IMR-90 (cell line): ENCODE measurements around the gene ACACA. TPM values are rescaled to one million over a fixed set of nuclear protein-coding genes. Genes with fewer than 3 reads are reported as not detected.

Source experiments
- ATAC-seq: fragments of 200-7000 bp; cut with Tn5 transposase; 2 replicates; pipeline ENCODE4 v1.9.1; 2020; ENCODE audit warnings: low read depth, mild to moderate bottlenecking, moderate library complexity
- BruUV-seq: library from RNA; stranded (reverse); fragments of 400-500 nt; replicated peaks from 2 replicates; lab custom pipeline; 2021; lab: Mats Ljungman, UMichigan
- CTCF ChIA-PET: fragments of 300-600 bp; formaldehyde crosslinking; extraction: SDS; loops from one replicate; lab custom pipeline; 2021; ENCODE audit warnings: antibody characterized with exemption; lab: Yijun Ruan, JAX
- POLR2A ChIA-PET: fragments of 300-600 bp; sonication (Branson Sonifier 250); formaldehyde crosslinking; loops from one replicate; lab custom pipeline; 2022; ENCODE audit warnings: antibody characterized with exemption; ENCODE audit not compliant: unreplicated experiment; lab: Charles Lee
- DNase-seq: peaks from one replicate; pipeline ENCODE4 v3.0.0; 2013
- H2AFZ ChIP-seq: replicated peaks from 2 replicates; pipeline ENCODE3; 2013; ENCODE audit warnings: low read length, mild to moderate bottlenecking; ENCODE audit not compliant: poor library complexity
- H2AK5ac ChIP-seq: 2 replicates; pipeline ENCODE4 v1.6.1; 2013; ENCODE audit warnings: low read depth, low read length, inconsistent platforms
- H2AK9ac ChIP-seq: replicated peaks from 2 replicates; pipeline ENCODE3; 2013; ENCODE audit warnings: mild to moderate bottlenecking, low read depth, low read length, moderate library complexity; ENCODE audit not compliant: poor library complexity
- H2BK120ac ChIP-seq: 2 replicates; pipeline ENCODE4 v1.6.1; 2013; ENCODE audit warnings: low read depth, low read length, inconsistent platforms
- H2BK15ac ChIP-seq: 3 replicates; pipeline ENCODE4 v1.6.1; 2013; ENCODE audit warnings: low read depth, low read length, inconsistent platforms
- H2BK20ac ChIP-seq: 2 replicates; pipeline ENCODE4 v1.6.1; 2013; ENCODE audit warnings: low read depth, mild to moderate bottlenecking, inconsistent platforms, low read length, moderate library complexity
- H2BK5ac ChIP-seq: 2 replicates; pipeline ENCODE4 v1.6.1; 2013; ENCODE audit warnings: mild to moderate bottlenecking, low read depth, low read length, inconsistent platforms; ENCODE audit not compliant: poor library complexity, severe bottlenecking
- H3K14ac ChIP-seq: replicated peaks from 2 replicates; pipeline ENCODE4 v1.6.1; 2013; ENCODE audit warnings: low read depth, low read length, inconsistent platforms
- H3K18ac ChIP-seq: 2 replicates; pipeline ENCODE4 v1.6.1; 2013; ENCODE audit warnings: low read depth, low read length, control low read depth
- H3K23ac ChIP-seq: 2 replicates; pipeline ENCODE4 v1.6.1; 2013; ENCODE audit warnings: low read depth, low read length, inconsistent platforms
- H3K27ac ChIP-seq: 2 replicates; pipeline ENCODE4 v1.5.1; 2013; ENCODE audit warnings: mild to moderate bottlenecking, control low read depth, low read length; ENCODE audit not compliant: insufficient read depth
- H3K27me3 ChIP-seq: 2 replicates; pipeline ENCODE4 v1.6.1; 2013; ENCODE audit warnings: low read length; ENCODE audit not compliant: control insufficient read depth, insufficient read depth
- H3K36me3 ChIP-seq: 2 replicates; pipeline ENCODE4 v1.6.1; 2013; ENCODE audit warnings: low read length, mixed read lengths; ENCODE audit not compliant: control insufficient read depth, insufficient read depth
- H3K4ac ChIP-seq: 2 replicates; pipeline ENCODE4 v1.6.1; 2013; ENCODE audit warnings: low read depth, low read length, inconsistent platforms
- H3K4me1 ChIP-seq: 2 replicates; pipeline ENCODE4 v1.6.1; 2013; ENCODE audit warnings: low read length, mixed read lengths; ENCODE audit not compliant: control insufficient read depth, insufficient read depth
- H3K4me2 ChIP-seq: 2 replicates; pipeline ENCODE4 v1.6.1; 2013; ENCODE audit warnings: low read depth, mild to moderate bottlenecking, control low read depth, low read length, moderate library complexity
- H3K4me3 ChIP-seq: 2 replicates; pipeline ENCODE4 v1.5.1; 2013; ENCODE audit warnings: low read depth, mild to moderate bottlenecking, control low read depth, low read length, moderate library complexity; ENCODE audit not compliant: insufficient read depth
- H3K56ac ChIP-seq: 2 replicates; pipeline ENCODE4 v1.6.1; 2013; ENCODE audit warnings: low read length, inconsistent platforms; ENCODE audit not compliant: insufficient read depth; ENCODE audit errors: extremely low read depth
- H3K79me1 ChIP-seq, 2 experiments: 2 replicates each; pipeline ENCODE4 v1.6.1; 2013; ENCODE audit warnings: low read length in 2 of 2, inconsistent platforms in 1 of 2, low read depth in 1 of 2
- H3K9ac ChIP-seq: 2 replicates; pipeline ENCODE4 v1.6.1; 2013; ENCODE audit warnings: low read depth, low read length, control low read depth
- H3K9me1 ChIP-seq: 2 replicates; pipeline ENCODE4 v1.6.1; 2013; ENCODE audit warnings: low read length, inconsistent platforms; ENCODE audit not compliant: insufficient read depth
- H3K9me3 ChIP-seq: 2 replicates; pipeline ENCODE4 v1.6.1; 2013; ENCODE audit warnings: low read length; ENCODE audit not compliant: control insufficient read depth, insufficient read depth
- H4K20me1 ChIP-seq: 2 replicates; pipeline ENCODE4 v1.6.1; 2013; ENCODE audit warnings: low read length, inconsistent platforms; ENCODE audit not compliant: insufficient read depth
- H4K5ac ChIP-seq: 2 replicates; pipeline ENCODE4 v1.6.1; 2013; ENCODE audit warnings: mild to moderate bottlenecking, low read depth, low read length, control low read depth
- H4K8ac ChIP-seq, 2 experiments: 2 replicates each; pipeline ENCODE4 v1.6.1; 2013; ENCODE audit warnings: low read depth in 2 of 2, low read length in 2 of 2, control low read depth in 1 of 2, inconsistent platforms in 1 of 2
- H4K91ac ChIP-seq: 2 replicates; pipeline ENCODE4 v1.6.1; 2013; ENCODE audit warnings: low read depth, low read length, inconsistent platforms; ENCODE audit not compliant: insufficient read depth
- MAFK ChIP-seq: IDR thresholded peaks from 2 replicates; pipeline ENCODE4 v1.6.1; 2012; ENCODE audit warnings: low read depth, low read length, improper control_type of control experiment
- MXI1 ChIP-seq: IDR thresholded peaks from 2 replicates; pipeline ENCODE4 v1.6.1; 2012; ENCODE audit warnings: low read depth, mild to moderate bottlenecking, low read length, moderate library complexity, borderline replicate concordance
- RFX5 ChIP-seq: IDR thresholded peaks from 2 replicates; pipeline ENCODE4 v1.8.0; 2012; ENCODE audit warnings: low read depth, mild to moderate bottlenecking, low read length, moderate library complexity
- WGBS, 2 experiments: methylation state at CpG; one replicate each; pipeline versions ENCODE4 v1.1.5 to v1.1.7; 2013; ENCODE audit warnings: missing lambda C conversion rate in 2 of 2; ENCODE audit not compliant: insufficient read length in 1 of 2; ENCODE audit errors: extremely low coverage in 2 of 2; 5-methylcytosine and 5-hydroxymethylcytosine counted together
- dilution Hi-C: fragments of 300-500 bp; cut with HindIII; formaldehyde crosslinking; loops from one replicate; pipeline ENCODE4 v1.14.3; 2018; ENCODE audit warnings: low sequenced_read_pairs; ENCODE audit not compliant: unreplicated experiment
- in situ Hi-C: fragments of 300-500 bp; cut with MboI; formaldehyde crosslinking; loops from 3 replicates; pipeline ENCODE4 v1.14.3; 2019; ENCODE audit warnings: low sequenced_read_pairs, inconsistent platforms, mixed read lengths
- intact Hi-C: fragments of 100-400 bp; cut with micrococcal nuclease; formaldehyde crosslinking; loops from 2 replicates; pipeline ENCODE4 v1.10.0; 2022
- polyA plus RNA-seq, 3 experiments: library from polyadenylated mRNA; depleted of rRNA; stranded (reverse); fragments of >200 nt; gene quantifications; 2 replicates each; pipeline ENCODE4 v1.2.3, GENCODE V29; 2012; ENCODE audit warnings: low replicate concordance in 1 of 3
- total RNA-seq: library from RNA; depleted of rRNA; stranded (reverse); fragments of >200 nt; gene quantifications from 2 replicates; pipeline ENCODE4 v1.2.3, GENCODE V29; 2012

ACACA gene
- total and polyA plus RNA-seq, 2 of the 4 experiments (the other 2 are of a cell fraction) = 21.3 to 39.1 TPM

DNA sequence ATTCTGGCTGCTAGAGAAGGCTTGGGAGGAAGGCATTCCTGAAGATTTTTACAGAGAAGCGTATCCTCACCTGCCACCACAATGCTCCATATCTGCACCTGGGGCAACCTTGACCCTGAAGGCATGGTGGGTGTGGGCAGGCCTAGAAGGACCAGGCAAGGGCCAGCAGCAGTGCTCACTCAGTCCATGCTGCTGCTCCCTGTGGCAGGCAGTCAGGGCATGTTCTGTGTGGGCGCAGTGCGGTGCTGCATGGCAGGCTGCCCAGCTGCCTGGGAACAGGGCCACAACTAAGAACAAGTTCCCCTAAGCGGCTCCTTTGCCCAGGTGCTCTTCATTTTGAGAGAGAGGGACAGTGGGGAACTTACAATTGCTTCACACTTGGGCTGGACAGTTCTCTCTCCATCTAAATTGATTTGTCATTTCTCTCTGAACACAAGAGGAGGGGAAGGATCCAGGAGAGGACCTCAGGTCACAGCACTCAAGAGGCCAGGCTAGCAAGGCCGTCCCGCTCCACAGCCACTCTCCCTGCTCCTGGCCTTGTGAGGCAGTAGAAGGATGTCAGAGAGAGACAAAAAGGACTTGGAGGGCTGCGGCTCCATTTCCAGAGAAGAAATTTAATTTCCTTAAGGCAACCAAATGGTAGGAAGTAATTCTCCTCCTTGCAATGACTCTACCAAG is 299.1 kb downstream of the ACACA start:
- POLR2A ChIA-PET = no interaction called here

More for the DNA sequence above, 299.1 kb downstream of the ACACA start:
- H4K8ac ChIP-seq = no peak overlapping the region
- no peak overlapping the region for H2BK120ac ChIP-seq
- no peaks in the 10 kb centered on the region for H3K9me1 ChIP-seq
- H3K14ac ChIP-seq = no peak overlapping the region
- dilution Hi-C loops (no loop called here), intact Hi-C loops (no loop called here), in situ Hi-C loops (no loop called here)
- CTCF ChIA-PET = interaction anchor here (0.7 kb wide), 1 partner anchor 31 kb away, joined by 4 read pairs; no protein-coding TSS in a partner anchor
- H3K23ac ChIP-seq = no peak overlapping the region
- H2BK20ac ChIP-seq = no peak overlapping the region
- H4K20me1 ChIP-seq = no peaks in the 10 kb centered on the region
- no peak overlapping the region for H2AK5ac ChIP-seq
- no peaks in the 10 kb centered on the region for H3K79me1 ChIP-seq
- H3K4me2 ChIP-seq = no peak overlapping the region
- no peak overlapping the region for H3K27ac ChIP-seq
- H3K9ac ChIP-seq = no peak overlapping the region
- H3K27me3 ChIP-seq = no peaks in the 10 kb centered on the region
- H3K4me1 ChIP-seq = peaks cover 8% of the 10 kb centered on the region
- peak; percentile 41 for DNase-seq
- no peak overlapping the region for H2BK5ac ChIP-seq
- H3K36me3 ChIP-seq = peaks cover 11% of the 10 kb centered on the region
- H2BK15ac ChIP-seq = no peak overlapping the region
- ATAC-seq = peak; percentile 68
- no peak overlapping the region for H3K4me3 ChIP-seq
- peak overlapping the region; percentile 14 for H2AFZ ChIP-seq
- H2AK9ac ChIP-seq = no peak overlapping the region
- WGBS, 2 experiments = 73% methylated on average over 2 of the region's 7 CpGs; no CpG with 5 or more reads in 1 of the 2 experiments
- H4K5ac ChIP-seq = no peak overlapping the region
- no peaks in the 10 kb centered on the region for H3K9me3 ChIP-seq
- H3K18ac ChIP-seq = no peak overlapping the region
- H3K4ac ChIP-seq = no peak overlapping the region
- H4K91ac ChIP-seq = no peak overlapping the region
- TF ChIP-seq MXI1 (no peak), MAFK (no peak), RFX5 (no peak)
- no TSS peak for BruUV-seq
- no peak overlapping the region for H3K56ac ChIP-seq
